ENCODE results near the gene CACNA1F. TPM values are rescaled to one million over a fixed set of nuclear protein-coding genes. Genes with fewer than 3 reads are reported as not detected.

The CACNA1F gene
- total RNA-seq, 1 donor from 2014 or later = 0.47 TPM

GRCh38 chrX:49276671-49277534 is 43.8 kb upstream of the CACNA1F start:
- TF ChIP-seq CTCF (IDR thresholded peaks at IDR 0.05; ENCODE audit: partially characterized antibody, unreplicated experiment) = no peak
- Mint-ChIP-seq H3K27ac (ENCODE audit: unreplicated experiment) (no peak overlapping the region), H3K36me3 (ENCODE audit: unreplicated experiment) (no peaks in the 10 kb centered on the region), H3K9me3 (ENCODE audit: unreplicated experiment) (peaks cover 2% of the 10 kb centered on the region), H3K4me3 (ENCODE audit: unreplicated experiment) (no peak overlapping the region), H3K27me3 (ENCODE audit: unreplicated experiment) (no peaks in the 10 kb centered on the region), H3K4me1 (ENCODE audit: low read depth, unreplicated experiment) (peaks cover 6% of the 10 kb centered on the region)
- no peak for DNase-seq

GRCh38 chrX:49276207-49276606 is 43.1 kb upstream of the CACNA1F start:
- no peak for DNase-seq
- Mint-ChIP-seq H3K4me1 (ENCODE audit: low read depth, unreplicated experiment) (peaks cover 8% of the 10 kb centered on the region), H3K4me3 (ENCODE audit: unreplicated experiment) (no peak overlapping the region), H3K27me3 (ENCODE audit: unreplicated experiment) (peaks cover 3% of the 10 kb centered on the region), H3K27ac (ENCODE audit: unreplicated experiment) (no peak overlapping the region), H3K9me3 (ENCODE audit: unreplicated experiment) (peaks cover 2% of the 10 kb centered on the region), H3K36me3 (ENCODE audit: unreplicated experiment) (no peaks in the 10 kb centered on the region)
- TF ChIP-seq CTCF (IDR thresholded peaks at IDR 0.05; ENCODE audit: partially characterized antibody, unreplicated experiment) = no peak

- peaks cover 11% of the 10 kb centered on the region for H3K9me3 Mint-ChIP-seq (ENCODE audit: unreplicated experiment)
- DNase-seq = no peak
- peaks cover 10% of the 10 kb centered on the region for H3K4me1 Mint-ChIP-seq (ENCODE audit: low read depth, unreplicated experiment)
- H3K4me3 Mint-ChIP-seq (ENCODE audit: unreplicated experiment) = peak overlapping the region; percentile 22
- no peak for TF ChIP-seq CTCF (IDR thresholded peaks at IDR 0.05; ENCODE audit: partially characterized antibody, unreplicated experiment)
- H3K27me3 Mint-ChIP-seq (ENCODE audit: unreplicated experiment) = peaks cover 9% of the 10 kb centered on the region
- H3K36me3 Mint-ChIP-seq (ENCODE audit: unreplicated experiment) = no peaks in the 10 kb centered on the region
- H3K27ac Mint-ChIP-seq (ENCODE audit: unreplicated experiment) = no peak overlapping the region
Measured at GRCh38 chrX:49273181-49273727, 40.1 kb upstream of the CACNA1F start.

GRCh38 chrX:49272421-49272820 is 39.3 kb upstream of the CACNA1F start:
- no peak for TF ChIP-seq CTCF (IDR thresholded peaks at IDR 0.05; ENCODE audit: partially characterized antibody, unreplicated experiment)
- no peaks in the 10 kb centered on the region for H3K36me3 Mint-ChIP-seq (ENCODE audit: unreplicated experiment)
- H3K4me3 Mint-ChIP-seq (ENCODE audit: unreplicated experiment) = peak overlapping the region; percentile 34
- peaks cover 11% of the 10 kb centered on the region for H3K9me3 Mint-ChIP-seq (ENCODE audit: unreplicated experiment)
- peaks cover 9% of the 10 kb centered on the region for H3K27me3 Mint-ChIP-seq (ENCODE audit: unreplicated experiment)
- no peak for DNase-seq
- H3K27ac Mint-ChIP-seq (ENCODE audit: unreplicated experiment) = no peak overlapping the region
- H3K4me1 Mint-ChIP-seq (ENCODE audit: low read depth, unreplicated experiment) = peaks cover 13% of the 10 kb centered on the region

GRCh38 chrX:49271341-49271740 is 38.2 kb upstream of the CACNA1F start:
- no peak for DNase-seq
- Mint-ChIP-seq H3K4me3 (ENCODE audit: unreplicated experiment) (peak overlapping the region; percentile 65), H3K36me3 (ENCODE audit: unreplicated experiment) (no peaks in the 10 kb centered on the region), H3K9me3 (ENCODE audit: unreplicated experiment) (peaks cover 14% of the 10 kb centered on the region), H3K27me3 (ENCODE audit: unreplicated experiment) (peaks cover 9% of the 10 kb centered on the region), H3K4me1 (ENCODE audit: low read depth, unreplicated experiment) (peaks cover 21% of the 10 kb centered on the region), H3K27ac (ENCODE audit: unreplicated experiment) (peak overlapping the region; percentile 52)
- TF ChIP-seq CTCF (IDR thresholded peaks at IDR 0.05; ENCODE audit: partially characterized antibody, unreplicated experiment) = no peak

Measured in glutamatergic neuron (in vitro differentiated cells).